Upper lobe of left lung (tissue), 6 donors: Measurements from ENCODE around the gene GULP1. TPM values are rescaled to one million over a fixed set of nuclear protein-coding genes. Genes with fewer than 3 reads are reported as not detected.
A peak's percentile ranks its signal among the peaks of the same experiment; 100 is the strongest.

Experiments
- ATAC-seq, 2 donors: fragments of 200-7000 bp; cut with Tn5 transposase; one replicate each; pipeline ENCODE4 v1.9.1; 2022; ENCODE audit warnings: mild to moderate bottlenecking in 2 of 2, moderate library complexity in 2 of 2; ENCODE audit not compliant: low FRiP score in 2 of 2
- DNase-seq, 2 donors: peaks; one replicate each; pipeline ENCODE4 v3.0.0-alpha.2; 2019 to 2020
- H3K27ac ChIP-seq, 4 donors: fragments of 200-600 bp; sonication (generic); one replicate each; pipeline ENCODE4 v1.5.1; 2016 to 2019
- H3K27me3 ChIP-seq, 4 donors: fragments of 200-600 bp; sonication (generic); one replicate each; pipeline ENCODE4 v1.5.1; 2017 to 2019
- H3K36me3 ChIP-seq, 4 donors: fragments of 200-600 bp; sonication (generic); one replicate each; pipeline ENCODE4 v1.5.1; 2016 to 2019
- H3K4me1 ChIP-seq, 4 donors: fragments of 200-600 bp; sonication (generic); one replicate each; pipeline ENCODE4 v1.5.1; 2018 to 2019
- H3K4me3 ChIP-seq, 4 donors: fragments of 200-600 bp; sonication (generic); one replicate each; pipeline ENCODE4 v1.5.1; 2017 to 2019; ENCODE audit warnings: mild to moderate bottlenecking in 2 of 4, moderate library complexity in 1 of 4
- H3K9me3 ChIP-seq, 4 donors: fragments of 200-600 bp; sonication (generic); one replicate each; pipeline ENCODE4 v1.5.1; 2018 to 2019
- EP300 ChIP-seq, 4 donors: sonication (generic); formaldehyde crosslinking; IDR thresholded peaks; one replicate each; pipeline ENCODE4 v1.5.1; 2017; ENCODE audit warnings: antibody characterized with exemption in 4 of 4, control low read depth in 2 of 4
- POLR2A ChIP-seq, 4 donors: fragments of 450-650 bp; IDR thresholded peaks; one replicate each; pipeline ENCODE4 v1.5.1; 2016 to 2017; ENCODE audit warnings: antibody characterized with exemption in 4 of 4, mild to moderate bottlenecking in 2 of 4
- POLR2AphosphoS5 ChIP-seq, 2 donors: sonication (generic); formaldehyde crosslinking; IDR thresholded peaks; one replicate each; pipeline ENCODE4 v1.5.1; 2017; ENCODE audit warnings: antibody characterized with exemption in 2 of 2
- WGBS, 2 donors: methylation state at CpG; one replicate each; pipeline ENCODE4 v1.1.5; 2017 to 2018; 5-methylcytosine and 5-hydroxymethylcytosine counted together
- total RNA-seq, 6 donors: library from RNA; depleted of rRNA in 4 of 6; stranded (reverse); fragments of >200 nt in 4 of 6; gene quantifications; one replicate each; pipeline versions ENCODE4 v1.1.0 to v1.2.1, GENCODE V29; 2016 to 2021
- TF ChIP-seq, protein P1 (sequence below), 6 experiments: fragments of 450-650 bp in 4 of 6; fragments of 200-600 bp in 2 of 6; sonication (generic) in 2 of 6; IDR thresholded peaks; one replicate each; pipeline ENCODE4 v1.5.1; 2016 to 2019; ENCODE audit warnings: antibody characterized with exemption in 6 of 6
- donor health status: DM: no; HTN: no; CAD: no; lungs with moderate emphysema.
- donor health status: DM: no; HTN: yes; CAD: no; lungs with severe emphysema.

Gene GULP1
- total RNA-seq, 6 donors from 2014 or later, result 12.5 to 71.2 (median 32.7) TPM

DNA sequence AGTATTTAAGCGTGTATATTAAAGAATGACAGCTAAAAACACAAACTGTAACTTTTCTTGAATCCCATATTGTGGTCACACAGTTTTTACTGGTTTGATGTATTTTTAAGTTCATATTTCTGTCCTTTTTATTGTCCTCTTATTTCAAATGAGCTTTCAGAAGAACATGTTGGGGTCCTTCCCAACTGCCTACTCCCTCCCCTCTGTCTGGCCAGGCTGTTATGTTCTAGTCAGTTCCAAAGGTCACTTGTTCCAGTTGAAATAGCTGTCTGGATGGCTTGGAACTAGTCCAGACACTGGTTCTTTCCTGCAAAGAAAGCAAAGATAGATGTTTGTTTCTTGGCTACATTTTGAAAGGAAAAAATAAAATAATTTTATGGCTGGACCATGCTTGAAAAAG lies 306.9 kb downstream of the GULP1 start:
- ATAC-seq, result peak in 1 of 2 donors; percentile 60
- 95 to 96% methylated on average over 1 of the region's 1 CpG for WGBS, 2 donors
- H3K4me3 ChIP-seq, result no peak overlapping the region
- no peak for DNase-seq
- peak overlapping the region in 1 of 4 donors; percentile 34 for H3K27ac ChIP-seq
- H3K9me3 ChIP-seq, result no peaks in the 10 kb centered on the region
- H3K36me3 ChIP-seq, result no peaks in the 10 kb centered on the region
- no peak for TF ChIP-seq EP300 (IDR thresholded peaks at IDR 0.05)
- TF ChIP-seq POLR2AphosphoS5 (IDR thresholded peaks at IDR 0.05), result no peak
- TF ChIP-seq, protein P1, sequence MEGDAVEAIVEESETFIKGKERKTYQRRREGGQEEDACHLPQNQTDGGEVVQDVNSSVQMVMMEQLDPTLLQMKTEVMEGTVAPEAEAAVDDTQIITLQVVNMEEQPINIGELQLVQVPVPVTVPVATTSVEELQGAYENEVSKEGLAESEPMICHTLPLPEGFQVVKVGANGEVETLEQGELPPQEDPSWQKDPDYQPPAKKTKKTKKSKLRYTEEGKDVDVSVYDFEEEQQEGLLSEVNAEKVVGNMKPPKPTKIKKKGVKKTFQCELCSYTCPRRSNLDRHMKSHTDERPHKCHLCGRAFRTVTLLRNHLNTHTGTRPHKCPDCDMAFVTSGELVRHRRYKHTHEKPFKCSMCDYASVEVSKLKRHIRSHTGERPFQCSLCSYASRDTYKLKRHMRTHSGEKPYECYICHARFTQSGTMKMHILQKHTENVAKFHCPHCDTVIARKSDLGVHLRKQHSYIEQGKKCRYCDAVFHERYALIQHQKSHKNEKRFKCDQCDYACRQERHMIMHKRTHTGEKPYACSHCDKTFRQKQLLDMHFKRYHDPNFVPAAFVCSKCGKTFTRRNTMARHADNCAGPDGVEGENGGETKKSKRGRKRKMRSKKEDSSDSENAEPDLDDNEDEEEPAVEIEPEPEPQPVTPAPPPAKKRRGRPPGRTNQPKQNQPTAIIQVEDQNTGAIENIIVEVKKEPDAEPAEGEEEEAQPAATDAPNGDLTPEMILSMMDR (IDR thresholded peaks at IDR 0.05), result no peak
- TF ChIP-seq POLR2A (IDR thresholded peaks at IDR 0.05), result no peak
- no peaks in the 10 kb centered on the region for H3K4me1 ChIP-seq
- H3K27me3 ChIP-seq, result no peaks in the 10 kb centered on the region

DNA sequence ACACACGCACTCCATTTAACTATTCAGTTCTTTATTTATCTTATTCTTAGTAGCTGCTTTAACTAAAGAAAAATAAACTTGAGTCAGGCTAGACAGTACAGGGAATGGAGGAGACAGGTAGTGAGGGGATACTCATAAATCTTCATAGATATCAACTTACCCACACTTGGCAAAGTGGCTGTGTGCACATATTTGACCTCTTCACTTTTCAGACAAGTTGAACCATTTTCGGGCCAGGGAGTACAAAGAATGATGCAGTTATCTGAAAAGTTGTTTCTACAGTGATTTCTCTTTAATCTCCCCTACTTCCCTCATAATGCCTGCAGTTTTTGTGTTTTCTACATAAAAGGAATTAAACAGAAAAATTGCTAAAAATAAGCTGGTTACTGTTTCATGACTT lies 307.5 kb downstream of the GULP1 start:
- no peaks in the 10 kb centered on the region for H3K36me3 ChIP-seq
- no peaks in the 10 kb centered on the region for H3K4me1 ChIP-seq
- DNase-seq, result no peak
- no peak overlapping the region for H3K4me3 ChIP-seq
- ATAC-seq, result no peak
- H3K27me3 ChIP-seq, result no peaks in the 10 kb centered on the region
- TF ChIP-seq POLR2AphosphoS5 (IDR thresholded peaks at IDR 0.05), result no peak
- WGBS, 2 donors, result 59 to 61% methylated on average over 2 of the region's 2 CpGs
- H3K27ac ChIP-seq, result no peak overlapping the region
- no peaks in the 10 kb centered on the region for H3K9me3 ChIP-seq

DNA sequence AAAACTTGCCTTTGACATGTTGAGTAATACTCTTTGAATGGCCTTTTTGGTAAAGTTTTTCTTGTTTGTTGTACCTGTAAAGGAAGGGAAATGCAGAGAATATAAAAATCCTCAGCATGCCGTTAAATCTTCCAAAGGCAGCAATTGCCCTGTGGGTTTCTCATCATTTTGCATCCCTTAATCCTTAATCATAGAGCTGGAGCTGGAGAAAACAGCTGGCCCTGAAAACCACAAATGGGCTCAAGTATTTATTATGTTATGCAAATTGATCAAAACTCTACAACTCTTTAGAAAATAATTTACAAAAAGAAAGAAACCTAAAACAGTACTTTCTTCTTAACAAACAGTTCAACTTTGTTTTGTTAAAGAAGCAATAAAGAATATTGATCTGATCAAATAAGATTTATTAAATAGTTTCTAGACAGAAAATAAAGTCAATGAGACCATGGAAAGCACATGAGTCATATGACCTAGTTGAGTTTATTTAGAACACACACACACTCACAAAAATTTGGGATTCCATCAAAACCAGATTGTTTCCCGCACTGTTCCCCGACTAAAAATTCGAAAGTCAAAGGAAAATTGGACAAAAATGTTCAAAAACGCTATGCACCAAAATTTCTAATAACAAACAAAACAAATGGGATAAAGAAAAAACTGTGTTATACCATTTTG lies 309.0 kb downstream of the GULP1 start:
- WGBS, 2 donors, result 89 to 92% methylated on average over 5 of the region's 5 CpGs
- Histone ChIP-seq H3K27ac (no peak overlapping the region), H3K9me3 (no peaks in the 10 kb centered on the region), H3K4me3 (no peak overlapping the region), H3K36me3 (no peaks in the 10 kb centered on the region), H3K27me3 (no peaks in the 10 kb centered on the region), H3K4me1 (no peaks in the 10 kb centered on the region)
- no peak for ATAC-seq
- DNase-seq, result no peak
- TF ChIP-seq, protein P1 (IDR thresholded peaks at IDR 0.05), result no peak

DNA sequence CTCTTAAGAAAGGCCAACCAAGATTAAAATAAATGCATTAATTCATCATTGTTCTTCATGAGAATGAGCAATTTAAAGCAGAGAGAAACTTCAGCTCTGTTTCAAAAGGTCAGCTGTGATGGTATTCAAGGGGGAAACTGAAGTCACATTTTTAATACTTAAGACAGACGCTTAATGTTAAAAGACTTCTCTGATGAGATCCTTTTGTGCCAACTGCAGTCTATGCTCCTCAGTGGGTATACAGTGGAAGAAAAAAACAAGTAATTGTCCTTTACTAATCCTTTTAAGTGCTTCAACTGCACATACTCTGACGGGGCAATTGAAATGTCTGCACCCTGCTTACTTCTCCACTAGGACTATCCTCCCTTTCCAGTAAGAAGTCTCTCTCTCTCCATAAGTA lies 309.7 kb downstream of the GULP1 start:
- ATAC-seq (no peak), DNase-seq (no peak)
- TF ChIP-seq, protein P1 (IDR thresholded peaks at IDR 0.05), result no peak
- no peak for TF ChIP-seq EP300 (IDR thresholded peaks at IDR 0.05)
- TF ChIP-seq POLR2AphosphoS5 (IDR thresholded peaks at IDR 0.05), result no peak
- no peak for TF ChIP-seq POLR2A (IDR thresholded peaks at IDR 0.05)
- Histone ChIP-seq H3K27ac (no peak overlapping the region), H3K4me1 (no peaks in the 10 kb centered on the region), H3K36me3 (no peaks in the 10 kb centered on the region), H3K9me3 (no peaks in the 10 kb centered on the region), H3K27me3 (no peaks in the 10 kb centered on the region), H3K4me3 (no peak overlapping the region)
- WGBS, 2 donors, result 84 to 89% methylated on average over 2 of the region's 2 CpGs

DNA sequence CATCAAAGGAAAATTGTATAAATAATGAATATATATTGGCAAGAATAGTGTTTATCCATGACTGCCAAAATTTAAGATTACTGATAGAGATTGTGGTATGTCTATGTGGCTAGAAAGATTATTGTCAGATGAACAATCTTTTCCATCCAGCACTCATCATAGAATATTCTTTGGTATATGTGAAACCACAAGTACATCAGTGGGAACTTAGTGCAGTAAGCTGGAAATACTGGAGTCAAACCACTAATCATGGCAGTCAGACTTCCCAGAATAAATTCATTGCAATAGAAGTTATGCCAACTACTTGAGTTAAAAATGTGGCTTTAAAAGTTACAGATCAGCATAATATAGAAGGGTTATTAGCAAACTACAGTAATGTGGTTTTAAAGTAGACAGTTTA lies 310.3 kb downstream of the GULP1 start:
- Histone ChIP-seq H3K4me1 (no peaks in the 10 kb centered on the region), H3K27ac (no peak overlapping the region), H3K4me3 (no peak overlapping the region), H3K9me3 (no peaks in the 10 kb centered on the region), H3K36me3 (no peaks in the 10 kb centered on the region), H3K27me3 (no peaks in the 10 kb centered on the region)
- no peak for DNase-seq
- TF ChIP-seq EP300 (IDR thresholded peaks at IDR 0.05) (no peak), POLR2A (IDR thresholded peaks at IDR 0.05) (no peak), POLR2AphosphoS5 (IDR thresholded peaks at IDR 0.05) (no peak)
- TF ChIP-seq, protein P1 (IDR thresholded peaks at IDR 0.05), result no peak
- no peak for ATAC-seq
